Measurements from ENCODE around the gene ZNF618. TPM values are rescaled to one million over a fixed set of nuclear protein-coding genes. Genes with fewer than 3 reads are reported as not detected.
"Not testable (repeated sequence)": the region's sequence is repeated elsewhere in the genome, so short reads cannot be mapped to it uniquely, and the experiment has no call there.

ZNF618 gene
- total RNA-seq, 2 experiments from 2014 or later, result 0.22 to 0.27 TPM

- intact Hi-C loops (cut with micrococcal nuclease), result no loop called here
- DNase-seq (no peak), ATAC-seq (no peak)
- Mint-ChIP-seq H3K36me3 (ENCODE audit: low read depth) (no peaks in the 10 kb centered on the region), H3K4me1 (ENCODE audit: low read depth) (no peaks in the 10 kb centered on the region), H3K9me3 (no peaks in the 10 kb centered on the region), H3K4me3 (no peak overlapping the region), H3K27me3 (no peaks in the 10 kb centered on the region), H3K27ac (no peak overlapping the region)
- POLR2A ChIA-PET, result no interaction called here
- CTCF ChIA-PET, result interaction anchor here (0.6 to 0.8 kb wide), 2 partner anchors 19 to 44 kb away, joined by 3 read pairs; no protein-coding TSS in a partner anchor
- TF ChIP-seq CTCF (IDR thresholded peaks at IDR 0.05), result no peak
These were observed 162.7 kb downstream of the ZNF618 start for GRCh38 chr9:114038724-114039313.

GRCh38 chr9:114039484-114039883, 163.4 kb downstream of the ZNF618 start:
- no peak overlapping the region for H3K4me3 Mint-ChIP-seq
- no peaks in the 10 kb centered on the region for H3K4me1 Mint-ChIP-seq (ENCODE audit: low read depth)
- ChIA-PET POLR2A (no interaction called here), CTCF (interaction anchor here (0.6 kb wide), 1 partner anchor 18 kb away, joined by 3 read pairs; no protein-coding TSS in a partner anchor)
- no peak for ATAC-seq
- no peaks in the 10 kb centered on the region for H3K36me3 Mint-ChIP-seq (ENCODE audit: low read depth)
- no peak for DNase-seq
- no peak for TF ChIP-seq CTCF (IDR thresholded peaks at IDR 0.05)
- H3K9me3 Mint-ChIP-seq, result no peaks in the 10 kb centered on the region
- no peak overlapping the region for H3K27ac Mint-ChIP-seq
- no peaks in the 10 kb centered on the region for H3K27me3 Mint-ChIP-seq
- intact Hi-C loops (cut with micrococcal nuclease), result no loop called here

GRCh38 chr9:114043660-114044059, 167.6 kb downstream of the ZNF618 start:
- POLR2A ChIA-PET; H3K9me3 Mint-ChIP-seq; H3K36me3 Mint-ChIP-seq (ENCODE audit: low read depth); intact Hi-C loops (cut with micrococcal nuclease); DNase-seq; ATAC-seq; H3K4me1 Mint-ChIP-seq (ENCODE audit: low read depth); H3K27me3 Mint-ChIP-seq; H3K27ac Mint-ChIP-seq; H3K4me3 Mint-ChIP-seq; CTCF ChIA-PET: not testable (repeated sequence)

GRCh38 chr9:114046237-114046755, 170.2 kb downstream of the ZNF618 start:
- intact Hi-C loops (cut with micrococcal nuclease), result no loop called here
- Mint-ChIP-seq H3K36me3 (ENCODE audit: low read depth) (no peaks in the 10 kb centered on the region), H3K27ac (no peak overlapping the region), H3K4me3 (no peak overlapping the region), H3K9me3 (no peaks in the 10 kb centered on the region), H3K27me3 (no peaks in the 10 kb centered on the region), H3K4me1 (ENCODE audit: low read depth) (no peaks in the 10 kb centered on the region)
- no peak for ATAC-seq
- POLR2A ChIA-PET, result no interaction called here
- CTCF ChIA-PET, result interaction anchor here (1.4 kb wide), 1 partner anchor 37 kb away, joined by 3 read pairs; no protein-coding TSS in a partner anchor
- DNase-seq, result no peak
- TF ChIP-seq CTCF (IDR thresholded peaks at IDR 0.05), result no peak

- ChIA-PET POLR2A (no interaction called here), CTCF (interaction anchor here (1.4 kb wide), 1 partner anchor 36 kb away, joined by 3 read pairs; no protein-coding TSS in a partner anchor)
- Mint-ChIP-seq H3K9me3 (no peaks in the 10 kb centered on the region), H3K4me1 (ENCODE audit: low read depth) (no peaks in the 10 kb centered on the region), H3K27ac (no peak overlapping the region), H3K27me3 (no peaks in the 10 kb centered on the region), H3K4me3 (no peak overlapping the region), H3K36me3 (ENCODE audit: low read depth) (no peaks in the 10 kb centered on the region)
- intact Hi-C loops (cut with micrococcal nuclease), result no loop called here
- no peak for DNase-seq
- no peak for ATAC-seq
- TF ChIP-seq CTCF (IDR thresholded peaks at IDR 0.05), result no peak
These were observed 170.8 kb downstream of the ZNF618 start for GRCh38 chr9:114046875-114047274.
